ENCODE results near the gene GIT1.

GIT1 gene, protein sequence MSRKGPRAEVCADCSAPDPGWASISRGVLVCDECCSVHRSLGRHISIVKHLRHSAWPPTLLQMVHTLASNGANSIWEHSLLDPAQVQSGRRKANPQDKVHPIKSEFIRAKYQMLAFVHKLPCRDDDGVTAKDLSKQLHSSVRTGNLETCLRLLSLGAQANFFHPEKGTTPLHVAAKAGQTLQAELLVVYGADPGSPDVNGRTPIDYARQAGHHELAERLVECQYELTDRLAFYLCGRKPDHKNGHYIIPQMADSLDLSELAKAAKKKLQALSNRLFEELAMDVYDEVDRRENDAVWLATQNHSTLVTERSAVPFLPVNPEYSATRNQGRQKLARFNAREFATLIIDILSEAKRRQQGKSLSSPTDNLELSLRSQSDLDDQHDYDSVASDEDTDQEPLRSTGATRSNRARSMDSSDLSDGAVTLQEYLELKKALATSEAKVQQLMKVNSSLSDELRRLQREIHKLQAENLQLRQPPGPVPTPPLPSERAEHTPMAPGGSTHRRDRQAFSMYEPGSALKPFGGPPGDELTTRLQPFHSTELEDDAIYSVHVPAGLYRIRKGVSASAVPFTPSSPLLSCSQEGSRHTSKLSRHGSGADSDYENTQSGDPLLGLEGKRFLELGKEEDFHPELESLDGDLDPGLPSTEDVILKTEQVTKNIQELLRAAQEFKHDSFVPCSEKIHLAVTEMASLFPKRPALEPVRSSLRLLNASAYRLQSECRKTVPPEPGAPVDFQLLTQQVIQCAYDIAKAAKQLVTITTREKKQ

DNA sequence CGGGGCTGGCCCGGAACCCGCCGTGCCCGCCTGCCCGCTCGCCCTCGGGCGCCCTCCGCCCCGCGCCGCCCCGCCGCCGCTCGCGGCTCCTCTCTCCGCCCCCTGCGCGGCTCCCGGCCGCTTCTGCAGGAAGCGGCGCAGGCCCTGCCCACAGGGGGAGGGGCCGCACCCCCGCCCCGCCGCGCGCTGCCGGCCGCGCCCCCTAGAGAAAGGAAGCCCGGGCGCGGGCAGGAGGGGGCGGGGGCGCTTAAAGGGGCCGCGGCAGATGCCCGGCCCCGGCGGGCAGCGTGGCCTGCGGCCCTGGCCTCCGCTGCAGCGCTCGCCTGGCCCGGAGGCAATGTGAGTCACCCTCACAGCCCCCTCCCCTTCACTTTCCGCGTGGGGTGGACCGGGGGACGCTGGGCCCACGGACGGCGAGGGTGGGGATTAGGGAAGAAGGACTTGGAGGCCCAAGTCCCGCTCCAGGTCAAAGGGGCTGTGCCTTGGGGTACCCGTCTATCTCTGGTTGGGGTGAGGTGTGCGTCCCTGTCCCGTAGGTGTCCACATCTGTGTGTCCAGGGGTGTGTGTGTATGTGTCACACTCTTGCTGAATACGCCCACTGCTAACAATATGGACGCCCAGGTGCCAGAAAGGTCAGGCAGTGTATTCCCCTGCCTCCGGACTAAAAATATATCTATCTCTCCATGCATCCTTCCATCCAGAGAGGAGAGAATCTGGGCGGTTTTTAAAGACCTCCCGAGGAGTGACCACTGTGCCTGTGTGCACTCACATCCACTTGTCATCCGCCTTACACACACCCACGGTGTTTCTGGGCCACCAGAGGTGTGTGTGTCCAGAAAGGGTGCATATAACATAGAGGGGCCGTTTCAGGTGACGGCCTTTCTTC, at the start of gene GIT1:
TSS of gene GIT1 (minus strand) at position 125 of the 887 bp plus-strand sequence. CDS start 270 bp downstream, outside the sequence.
- DNase-seq = peak; percentile 72

DNA sequence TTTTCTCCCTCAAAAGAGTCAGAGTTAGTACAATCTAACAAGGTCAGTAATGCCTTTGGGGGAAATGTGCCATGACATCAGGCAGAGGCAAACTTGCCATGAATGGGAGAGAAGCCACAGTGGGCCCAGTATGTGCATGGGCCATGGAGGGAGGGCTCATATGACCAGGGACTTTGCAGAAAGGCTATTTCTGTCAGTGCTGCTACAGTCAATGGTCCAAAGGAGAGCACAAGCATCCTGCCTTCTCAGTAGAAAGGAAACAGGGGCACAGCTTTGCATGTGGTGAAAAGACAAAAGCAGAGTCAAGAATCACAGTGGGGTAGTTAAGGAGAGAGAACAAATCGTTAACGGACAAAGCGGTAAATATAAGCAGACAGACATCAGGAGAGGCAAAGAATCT, 44.4 kb upstream of the GIT1 start:
- no peak for DNase-seq

DNA sequence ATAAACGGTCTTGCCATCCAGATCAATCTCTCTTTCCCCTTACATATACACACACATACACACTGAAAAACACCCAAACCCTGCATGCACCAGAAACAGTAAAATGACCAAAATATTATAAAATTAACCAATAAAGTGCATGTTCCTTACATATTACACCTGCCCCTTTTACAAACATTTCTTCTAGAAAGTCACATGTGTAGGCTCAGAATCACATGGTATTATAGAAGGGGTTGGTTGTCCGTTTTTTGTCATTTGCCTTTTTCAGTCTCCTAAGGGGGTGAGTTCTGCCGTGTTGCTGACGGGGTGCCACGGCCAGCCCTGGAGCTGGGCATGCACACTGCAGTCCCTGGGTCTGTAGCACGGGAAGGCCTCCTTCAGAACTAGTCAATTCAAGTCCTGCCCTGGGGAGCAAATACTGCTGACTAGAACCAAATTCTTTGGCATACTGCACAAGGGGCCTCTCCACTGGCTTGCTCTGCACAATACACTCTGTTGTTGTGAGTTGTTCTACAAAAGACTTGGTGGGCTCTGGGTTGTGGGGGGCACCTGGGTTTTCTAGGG, 41.3 kb upstream of the GIT1 start:
- DNase-seq = no peak

DNA sequence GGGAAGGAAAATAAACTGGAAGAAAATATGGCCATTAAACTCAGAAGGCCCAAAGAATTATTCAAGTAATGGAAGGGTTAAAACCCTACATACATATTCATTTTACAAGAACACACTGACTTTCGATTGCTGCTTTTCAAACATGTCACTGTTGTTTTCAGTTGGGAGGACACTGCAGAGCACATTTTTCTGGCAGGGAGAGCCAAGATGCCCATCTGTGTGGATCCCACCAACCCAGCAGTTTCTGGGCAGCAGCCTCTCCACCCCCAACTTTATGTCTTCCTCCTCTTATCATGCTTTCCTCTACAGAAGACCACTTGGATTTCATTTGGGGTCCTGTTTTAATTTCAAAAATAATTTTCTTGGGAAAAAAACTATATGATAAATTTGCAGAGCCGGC, 40.4 kb upstream of the GIT1 start:
- no peak for DNase-seq

DNA sequence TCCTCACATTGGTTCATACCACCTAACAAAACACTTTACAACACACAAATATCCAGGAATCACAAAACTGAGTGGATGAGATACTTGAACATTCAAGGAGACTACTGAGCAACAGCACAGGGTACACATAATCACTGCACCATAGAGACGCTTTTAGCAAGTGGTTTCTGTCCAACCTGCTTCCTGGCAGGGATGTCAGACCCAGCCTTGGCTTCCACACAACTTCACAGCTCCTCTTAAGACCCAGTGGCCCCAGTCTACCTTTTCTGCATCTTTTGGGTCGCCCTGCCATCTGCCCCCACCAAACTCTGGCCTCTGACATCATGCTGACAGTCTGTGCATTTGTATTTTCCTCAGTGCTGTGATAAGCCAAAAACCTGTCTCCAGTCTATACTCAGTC, 39.2 kb upstream of the GIT1 start:
- no peak for DNase-seq

DNA sequence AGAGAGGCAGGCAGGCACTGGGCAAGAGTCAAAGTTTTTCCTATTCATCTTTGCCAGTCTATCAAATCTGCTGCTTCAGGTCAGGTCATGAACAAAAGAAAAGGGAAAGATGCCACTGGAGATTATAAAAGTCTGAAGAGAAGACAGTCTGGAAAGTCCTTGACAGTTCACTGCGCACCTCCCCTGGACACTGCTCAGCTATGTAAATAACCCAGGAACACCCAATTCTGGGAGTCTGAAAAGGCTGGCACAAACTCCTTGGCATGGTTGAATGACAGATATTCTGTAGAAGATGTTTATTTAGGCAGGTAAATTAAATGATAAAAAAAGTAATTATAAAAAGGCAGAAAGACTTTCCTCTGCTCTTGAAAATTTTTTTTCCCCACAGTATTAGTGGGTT, 38.5 kb upstream of the GIT1 start:
- no peak for DNase-seq

DNA sequence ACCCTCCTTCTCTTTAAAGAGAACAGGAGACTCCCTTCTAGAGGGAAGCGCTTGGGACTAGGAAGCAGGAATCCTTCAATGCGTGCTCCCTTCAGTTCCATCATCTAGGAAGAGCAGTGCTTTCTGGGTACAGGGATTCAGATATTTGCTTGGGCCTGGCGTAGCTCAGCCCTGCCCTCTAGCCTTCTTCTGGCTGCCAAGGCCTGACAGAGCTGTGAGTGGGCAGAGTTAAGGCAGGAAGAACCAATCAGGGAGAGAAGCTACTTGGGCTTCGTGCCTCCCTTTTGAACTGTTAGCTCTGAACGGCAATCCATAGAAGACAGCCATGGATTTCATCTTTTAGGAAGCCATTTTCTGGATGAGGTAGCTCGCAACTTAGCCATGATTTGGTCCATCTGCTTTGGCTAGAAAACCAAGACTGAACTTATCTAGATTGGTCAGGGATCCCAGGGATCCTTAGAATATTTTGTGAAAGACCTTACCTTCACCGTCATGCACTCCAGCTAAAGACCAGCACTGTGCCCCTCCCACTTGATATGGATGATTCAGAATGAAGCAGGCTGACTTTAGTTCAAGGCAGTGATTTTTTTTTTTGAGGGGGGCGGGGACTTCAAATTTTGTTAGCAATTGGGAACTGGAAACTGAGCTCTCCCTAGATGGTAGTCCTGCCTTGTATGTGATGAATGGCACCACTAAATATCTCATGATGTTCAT, 35.7 kb upstream of the GIT1 start:
- DNase-seq = no peak

DNA sequence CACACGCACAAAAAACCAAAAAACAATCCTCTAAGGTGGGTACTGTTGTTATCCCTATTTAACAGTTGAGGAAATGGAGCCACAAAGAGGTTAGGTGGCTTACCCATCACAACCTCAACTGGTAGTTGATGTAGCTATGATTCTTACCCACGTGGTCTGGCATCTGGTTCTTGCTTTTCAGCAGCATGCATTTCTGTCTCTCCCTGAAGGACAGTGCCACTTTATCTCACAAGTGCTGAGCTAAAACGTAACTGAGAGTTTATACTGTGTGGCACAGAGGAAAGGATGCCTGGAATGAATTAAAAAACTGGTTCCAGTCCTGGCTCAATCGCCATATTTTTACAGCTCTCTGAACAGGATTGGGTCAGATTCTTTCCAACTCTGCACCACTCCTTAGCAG, 35.1 kb upstream of the GIT1 start:
- no peak for DNase-seq

DNA sequence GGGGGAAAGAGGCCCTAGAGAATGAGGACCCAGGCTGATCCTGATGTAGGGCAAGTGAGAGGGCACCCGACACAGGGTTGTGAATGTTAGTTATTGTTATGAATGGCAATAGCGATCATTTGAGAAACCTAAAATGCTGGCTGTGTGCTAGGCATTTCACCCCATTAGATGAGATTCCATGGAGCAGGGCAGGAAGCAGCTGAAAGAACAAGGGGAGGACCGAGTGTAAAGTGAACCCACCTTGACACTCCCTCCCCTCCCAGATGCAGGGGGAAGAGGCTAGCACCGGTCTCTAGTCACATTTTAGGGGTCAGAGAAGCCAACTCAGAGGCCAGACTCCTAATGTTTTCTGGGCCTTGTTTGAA, 33.8 kb upstream of the GIT1 start:
- DNase-seq = no peak

DNA sequence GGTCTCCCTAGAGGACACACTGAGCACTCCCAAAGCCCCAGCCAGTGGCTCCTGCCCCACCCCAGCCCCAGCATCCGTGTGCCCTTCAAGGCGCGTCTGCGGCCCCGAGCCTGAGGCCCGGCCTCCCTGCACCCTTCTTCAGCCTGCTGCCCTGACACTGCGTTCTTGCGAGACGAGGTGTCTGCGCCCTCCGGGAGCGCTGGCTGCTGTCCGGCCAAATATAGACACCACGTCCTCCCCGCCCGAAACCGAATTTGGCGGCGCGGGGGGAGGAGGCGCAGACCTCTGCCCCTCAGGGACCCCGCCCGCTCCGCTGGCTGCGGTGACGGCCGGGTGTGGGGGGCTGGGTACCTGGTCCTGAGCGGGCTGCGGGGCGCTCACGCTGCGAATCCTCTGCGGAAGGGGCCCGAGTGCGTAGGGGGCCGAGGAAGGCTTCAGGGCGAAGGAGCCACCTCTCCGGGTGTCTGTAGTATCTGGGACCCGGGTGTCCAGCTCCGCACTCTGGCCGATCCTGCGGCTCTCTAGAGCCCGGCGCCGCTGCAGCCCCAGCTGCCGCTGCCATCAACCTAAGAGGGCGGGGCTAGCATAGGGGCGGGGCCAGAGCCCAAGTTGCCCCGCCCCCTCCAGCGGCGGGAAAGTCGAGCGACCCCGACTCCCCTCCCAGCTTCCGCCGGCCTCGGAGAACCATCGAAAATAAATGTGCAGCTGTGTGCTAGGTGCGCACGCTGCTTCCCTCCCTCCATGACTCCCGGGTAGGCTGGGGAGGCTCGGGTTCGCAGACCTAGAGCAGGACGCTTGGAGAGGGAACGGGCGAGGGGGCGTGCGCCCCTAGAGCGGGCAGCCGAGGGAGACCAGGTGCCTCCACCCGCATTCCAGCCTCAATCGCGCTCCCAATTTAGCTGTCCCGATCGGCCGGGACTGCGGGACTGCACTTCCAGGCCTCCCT, 33.2 kb upstream of the GIT1 start, which contains the start of gene CORO6:
TSS of gene CORO6 (minus strand) at position 576 of the 946 bp plus-strand sequence. CDS start 1,491 bp downstream, outside the sequence.
- no peak for DNase-seq

DNA sequence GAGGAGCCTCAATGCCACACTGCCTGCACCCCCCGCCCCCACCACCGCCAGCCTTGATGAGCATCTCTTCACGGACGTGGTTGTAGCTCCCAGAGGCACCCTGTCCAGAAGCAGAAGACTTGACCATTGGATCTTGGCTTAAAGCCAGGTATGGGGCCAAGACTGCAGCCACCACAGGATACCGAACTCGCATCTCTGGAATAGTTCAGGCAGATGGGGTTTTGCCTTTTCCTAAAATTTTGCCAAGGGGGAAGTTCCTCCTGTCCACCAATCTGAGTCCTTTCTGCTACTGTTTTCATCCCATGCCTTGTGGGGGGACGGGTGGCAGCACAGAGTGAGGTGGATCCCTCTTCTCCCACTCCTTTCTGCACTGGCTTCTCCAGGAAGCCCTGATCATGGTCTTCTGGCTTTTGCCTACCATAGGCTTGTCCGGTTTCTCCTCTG, 32.3 kb upstream of the GIT1 start:
- DNase-seq = no peak

DNA sequence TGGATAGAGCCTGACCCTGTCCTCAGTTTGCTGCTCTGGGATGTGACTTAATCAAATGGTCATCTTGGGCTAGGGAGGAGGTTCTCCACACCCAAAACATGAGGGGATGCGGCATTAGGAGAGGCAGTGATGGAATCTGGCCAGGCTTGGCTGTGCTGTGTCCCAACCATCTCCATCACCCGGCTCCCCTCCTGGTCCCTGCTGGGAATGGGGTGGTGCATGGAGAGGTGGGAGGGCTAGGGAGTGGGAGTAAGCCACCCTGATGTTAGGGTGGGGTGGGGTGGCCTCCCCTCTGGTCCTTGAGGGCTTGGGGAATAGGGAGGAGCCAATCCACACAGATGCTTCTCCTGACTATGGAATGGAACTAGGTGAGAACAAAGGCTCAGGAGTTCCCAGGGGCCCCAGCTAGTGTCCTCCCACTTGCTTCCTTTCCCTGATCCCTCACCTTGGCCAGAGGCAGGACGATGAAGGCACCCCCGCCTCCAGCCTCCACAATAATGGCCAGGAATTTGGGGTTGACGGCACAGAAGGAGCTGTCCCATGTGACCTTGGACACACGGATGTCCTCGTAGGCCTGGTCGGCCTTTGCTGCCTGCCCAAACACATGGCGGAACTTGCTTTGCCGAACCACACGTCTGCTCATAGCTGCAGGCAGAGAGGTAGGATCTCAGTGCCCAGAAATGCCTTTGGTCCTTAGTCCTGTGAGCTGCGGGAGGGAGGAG, 31.5 kb upstream of the GIT1 start:
- no peak for DNase-seq

DNA sequence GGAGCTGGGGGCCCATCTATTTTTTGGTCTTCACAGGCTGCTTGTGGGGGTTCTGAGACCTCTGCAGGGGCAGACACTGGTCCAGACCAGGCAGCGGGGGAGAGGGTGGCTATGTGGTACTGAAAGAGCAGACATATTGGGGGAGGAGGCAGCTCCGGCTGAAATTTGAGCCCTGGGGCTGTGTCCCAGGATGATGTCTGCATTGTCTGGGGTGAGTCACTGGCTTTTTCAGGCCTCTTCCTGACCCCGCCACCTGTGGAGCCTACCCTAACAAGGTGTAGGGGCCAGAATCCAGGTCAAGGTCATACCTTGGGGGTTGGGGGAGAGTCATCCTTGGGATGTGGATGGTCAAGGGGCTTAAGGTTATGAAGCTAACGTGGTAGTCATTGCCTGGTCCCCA, 30.8 kb upstream of the GIT1 start:
- DNase-seq = no peak

DNA sequence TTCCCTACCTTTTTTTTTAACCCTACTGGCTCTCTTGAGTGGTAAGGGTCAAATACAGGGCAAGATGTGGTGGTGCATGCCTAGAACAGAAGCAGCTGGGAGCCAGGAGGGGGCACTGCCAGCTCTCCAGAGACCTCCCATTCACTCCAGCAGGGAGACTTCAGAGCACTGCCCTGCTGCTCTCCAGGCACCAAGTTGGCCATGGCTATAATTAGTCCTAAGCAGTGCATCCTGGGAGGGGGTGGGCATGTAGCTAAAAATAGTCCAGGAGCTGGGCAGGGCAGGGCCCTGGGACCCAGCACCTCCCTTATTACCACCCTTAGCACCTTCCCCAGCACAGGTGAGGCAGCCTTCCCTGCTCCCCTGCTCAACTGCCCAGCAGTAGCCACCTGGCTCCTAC, 29.8 kb upstream of the GIT1 start:
- no peak for DNase-seq

DNA sequence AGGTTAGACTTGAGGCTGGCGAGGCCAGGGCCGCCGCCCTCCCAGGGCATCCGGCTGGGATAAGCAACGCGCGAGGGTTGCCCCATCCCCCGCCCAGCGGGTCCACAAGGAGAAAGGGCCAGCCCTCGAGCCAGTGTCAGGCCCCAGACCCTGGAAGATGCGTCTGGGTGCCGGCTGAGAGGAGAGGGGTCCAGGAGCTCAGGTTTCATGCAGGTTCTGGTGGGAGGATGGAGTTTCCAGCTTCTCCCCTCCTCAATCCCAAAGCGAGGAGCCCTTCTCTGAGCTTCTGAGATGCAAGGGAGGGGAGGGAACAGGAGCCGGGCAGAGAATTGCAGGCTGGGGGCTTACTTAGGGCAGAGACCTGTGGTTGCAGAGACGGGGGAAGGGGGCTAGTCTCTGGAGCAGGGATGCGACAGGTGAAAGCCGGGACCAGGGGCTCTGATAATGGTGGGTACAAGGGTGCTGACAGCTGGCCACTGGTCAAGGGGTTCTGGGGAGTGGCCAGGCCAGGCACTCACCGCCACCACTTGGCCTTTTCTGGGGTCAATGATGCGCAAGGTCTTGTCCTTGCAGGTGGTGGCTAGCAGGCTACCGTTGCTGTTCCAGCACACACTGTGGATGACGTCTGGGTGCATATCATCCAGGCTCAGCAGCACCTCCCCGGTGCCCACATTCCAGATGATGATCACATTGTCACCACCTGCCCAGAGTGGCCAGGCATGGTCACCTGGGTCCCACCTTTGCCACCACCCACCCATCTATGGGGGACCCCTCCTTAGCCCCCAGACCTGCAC, 29.0 kb upstream of the GIT1 start:
- no peak for DNase-seq

DNA sequence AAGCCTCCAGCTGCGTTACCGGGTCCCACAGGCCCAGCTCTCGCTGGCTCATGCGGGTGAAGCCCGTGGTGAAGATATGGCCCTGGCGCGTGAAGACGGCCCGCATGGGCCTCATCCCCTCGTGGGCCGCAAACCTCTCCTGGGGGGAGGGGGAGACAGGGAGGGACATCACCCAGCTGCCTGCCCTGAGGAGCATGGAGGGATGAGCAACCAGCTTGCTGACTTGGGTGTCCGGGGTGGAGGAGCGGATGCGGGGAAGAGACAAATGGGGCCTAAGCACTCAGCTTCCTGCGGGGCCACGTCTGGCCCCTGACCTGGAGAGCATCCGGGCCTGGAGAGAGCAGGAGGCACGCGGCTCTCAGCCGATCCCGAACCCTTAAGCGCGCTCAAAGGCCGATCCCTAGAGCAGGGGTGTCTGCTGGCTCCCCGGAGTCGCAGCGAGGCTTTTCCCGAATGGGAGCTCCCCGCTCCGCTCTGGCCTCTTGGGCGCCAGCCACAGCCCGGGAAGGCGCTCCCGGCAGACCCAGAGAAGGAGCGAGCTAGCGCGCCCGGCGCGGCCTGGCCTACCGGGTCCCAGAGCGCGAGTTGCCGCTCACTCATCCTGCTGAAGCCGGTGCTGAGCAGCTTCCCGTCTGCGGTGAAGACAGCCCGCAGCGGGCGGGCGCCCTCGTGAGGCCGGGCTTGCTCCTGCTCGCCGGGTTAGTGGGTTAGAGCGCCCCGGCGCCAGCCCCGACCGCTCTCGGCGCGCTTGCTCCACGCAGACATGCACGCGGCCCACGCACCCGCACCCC, 28.2 kb upstream of the GIT1 start:
- DNase-seq = no peak

DNA sequence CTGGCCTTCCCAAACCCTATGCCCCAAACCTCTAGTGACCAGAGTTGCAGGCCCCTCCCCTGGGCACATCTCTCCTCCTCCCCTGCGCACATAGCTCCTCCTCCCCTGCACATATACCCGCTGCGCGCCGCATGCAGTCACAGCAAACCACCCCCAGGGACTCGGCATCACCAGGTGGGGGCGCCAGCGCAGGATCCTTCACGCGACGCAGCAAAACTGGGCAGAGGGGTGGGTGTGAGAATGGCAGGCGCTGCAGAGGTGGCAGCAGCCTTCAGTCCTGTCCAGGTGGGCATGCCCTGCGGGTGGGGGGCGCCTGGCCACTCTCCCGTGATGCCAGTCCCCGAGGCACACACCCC, 27.7 kb upstream of the GIT1 start:
- no peak for DNase-seq

DNA sequence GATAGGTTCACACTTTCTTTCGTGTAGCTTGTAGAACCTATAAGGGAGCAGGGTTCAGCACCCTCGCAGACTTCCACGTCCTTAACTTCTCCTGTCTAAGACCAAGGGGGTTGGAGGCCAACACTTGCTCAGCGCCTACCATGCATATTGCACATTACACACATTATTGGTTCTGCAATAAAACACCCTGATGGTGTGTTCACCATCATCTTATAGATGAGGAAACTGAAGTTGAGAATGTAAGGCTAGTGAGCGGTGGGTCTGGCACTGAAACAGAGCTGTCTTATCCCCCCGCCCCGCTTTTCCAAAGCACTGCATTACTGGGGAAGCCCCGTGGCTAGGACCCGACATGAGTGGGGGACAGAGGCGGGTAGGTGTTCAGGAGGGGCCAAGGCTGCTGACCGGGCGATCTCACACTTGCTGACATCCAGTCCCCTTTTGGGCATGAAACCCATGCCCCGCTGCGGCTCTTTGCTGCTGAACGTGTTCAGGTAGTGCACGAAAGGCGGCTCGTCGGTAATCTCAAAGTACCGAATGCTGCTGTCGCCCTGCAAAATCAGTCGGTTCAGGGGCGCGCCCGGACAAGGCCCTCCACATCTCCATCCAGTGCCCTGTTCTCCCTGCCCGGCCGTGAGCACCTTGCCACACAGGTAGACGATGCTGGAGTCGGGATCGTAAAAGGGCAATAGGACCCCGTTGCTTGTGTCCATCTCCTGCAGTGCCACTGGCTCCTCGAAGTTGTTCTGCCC, 27.0 kb upstream of the GIT1 start:
- DNase-seq = no peak

All from NK-92 treated with Interleukin-12 subunit alpha and Interleukin-12 subunit beta, amount 100 ng/mL, for 24 hours (cell line).